HG02970 (cell line): ENCODE data around the gene COBL.

Experiments used
- ATAC-seq: cut with Tn5 transposase; IDR thresholded peaks from one replicate; pipeline ENCODE4 v1.9.1; 2021; ENCODE audit warnings: mild to moderate bottlenecking, moderate library complexity, moderate number of reproducible peaks; ENCODE audit not compliant: unreplicated experiment, low FRiP score

COBL gene

GRCh38 chr7:51068401-51068800 lies 248.2 kb downstream of the COBL start:
- ATAC-seq, result no peak

DNA sequence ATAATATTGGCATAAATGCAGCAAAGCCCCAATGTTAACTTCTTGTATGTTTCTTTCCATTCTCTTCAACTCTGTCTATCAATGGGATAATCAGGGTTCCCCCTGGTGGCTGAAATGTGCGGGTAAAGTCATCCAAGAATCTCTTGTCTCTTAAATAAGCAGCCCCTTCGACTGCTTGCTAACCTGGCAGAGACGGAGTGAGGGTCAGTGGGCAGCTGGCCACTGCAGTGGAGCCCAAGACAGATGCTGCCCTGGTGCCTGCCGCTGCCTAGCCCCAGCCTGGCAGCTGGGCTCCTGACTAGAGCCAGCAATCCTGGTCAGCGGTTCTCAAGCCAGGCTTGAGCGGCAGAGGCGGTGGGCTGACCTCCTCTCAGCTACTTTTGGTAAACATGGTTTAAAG lies 248.9 kb downstream of the COBL start:
- no peak for ATAC-seq

- no peak for ATAC-seq
These were observed 249.4 kb downstream of the COBL start for GRCh38 chr7:51067258-51067657.

DNA sequence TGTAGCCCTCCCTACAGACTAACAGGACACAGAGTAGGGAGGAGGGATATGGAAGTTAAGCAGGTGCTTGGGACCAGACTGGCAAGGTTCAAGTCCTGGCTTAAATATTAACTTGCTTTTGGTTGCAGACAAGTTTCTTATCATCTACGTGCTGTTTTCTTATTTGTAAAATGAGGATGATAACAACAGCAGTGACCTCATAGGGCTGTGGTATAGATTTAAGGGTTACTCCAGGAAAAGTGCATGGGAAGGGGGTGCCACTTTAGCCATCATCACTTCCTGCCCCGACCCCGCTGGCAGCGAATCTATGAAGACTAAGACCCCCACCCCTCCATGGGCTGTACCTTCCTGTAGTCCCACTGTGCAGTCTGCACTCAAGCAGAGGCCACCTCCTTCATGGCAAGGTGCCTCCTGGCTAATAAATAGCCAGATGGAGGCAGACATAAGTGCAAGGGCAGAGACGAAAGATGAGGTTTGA lies 250.2 kb downstream of the COBL start:
- ATAC-seq, result no peak

DNA sequence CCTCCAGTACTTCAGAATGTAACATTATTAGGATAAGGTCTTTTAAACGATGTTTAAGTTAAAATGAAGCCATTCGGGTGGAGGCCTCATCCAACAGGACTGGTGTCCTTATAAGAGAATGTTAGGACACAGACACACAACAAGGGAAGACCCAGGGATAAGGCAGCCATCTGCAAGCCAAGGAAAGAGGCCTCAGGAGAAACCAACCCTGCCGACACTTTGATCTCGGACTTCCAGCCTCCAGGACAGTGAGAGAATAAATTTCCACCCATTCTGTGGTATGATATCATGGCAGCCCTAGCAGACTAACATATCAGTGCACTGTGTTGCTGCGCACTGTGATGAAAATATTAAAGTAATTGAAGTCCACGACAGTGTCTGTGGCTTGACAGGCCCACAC lies 250.8 kb downstream of the COBL start:
- no peak for ATAC-seq

DNA sequence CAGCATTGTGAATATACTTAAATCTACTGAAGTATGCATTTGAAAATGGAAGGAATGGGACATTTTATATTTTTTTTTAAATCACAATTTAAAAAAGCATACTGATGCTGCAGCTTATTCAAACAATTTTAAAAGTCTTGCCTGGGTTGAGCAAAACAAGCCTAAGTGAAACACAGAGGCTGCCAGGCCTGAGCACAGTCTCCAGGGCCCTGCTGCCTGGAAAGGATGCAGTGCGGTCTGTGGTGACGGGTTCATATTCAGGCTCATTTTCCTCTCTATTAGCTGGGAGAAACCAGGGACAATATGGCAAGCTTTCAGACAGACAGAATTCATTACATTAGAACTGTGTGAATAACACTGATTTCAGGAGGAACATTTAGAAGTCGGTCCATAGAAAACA lies 251.9 kb downstream of the COBL start:
- no peak for ATAC-seq

DNA sequence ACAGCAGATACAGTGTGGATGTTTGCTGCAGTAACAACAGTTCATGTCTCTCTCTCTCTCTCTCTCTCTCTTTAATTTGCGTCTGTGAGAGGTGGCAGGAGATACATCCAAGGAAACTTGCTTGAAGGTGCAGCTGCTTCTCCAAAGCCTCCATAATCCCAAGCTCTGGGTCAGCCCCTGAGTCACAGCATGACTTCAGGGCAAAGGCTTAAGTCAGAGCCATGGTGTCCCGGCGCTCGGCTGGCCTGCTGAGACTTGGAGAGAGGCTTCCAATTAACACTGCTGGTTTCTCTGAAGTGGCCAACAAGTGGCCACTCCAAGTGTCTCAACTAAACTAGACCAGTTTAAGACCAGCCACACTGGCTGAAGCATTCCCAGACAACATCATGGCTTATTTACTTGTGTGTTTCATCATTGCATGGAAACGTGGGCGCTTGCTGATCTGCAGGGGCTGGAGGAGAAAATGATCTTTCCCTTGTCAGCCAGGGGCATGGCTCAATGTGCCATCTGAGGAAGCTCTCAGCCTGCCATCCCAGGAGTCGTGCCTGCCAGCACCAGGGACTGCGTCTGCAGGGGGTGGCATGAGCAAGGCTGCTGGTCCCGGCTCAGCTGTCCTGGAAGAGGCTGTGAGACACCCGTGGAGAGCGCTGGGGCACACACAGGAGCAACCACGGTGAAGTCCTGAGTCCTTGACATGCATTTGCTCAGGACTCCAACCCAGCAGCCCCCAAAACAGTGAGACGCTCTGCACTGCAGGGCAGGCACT lies 254.2 kb downstream of the COBL start:
- no peak for ATAC-seq

- no peak for ATAC-seq
These were observed 256.1 kb downstream of the COBL start for GRCh38 chr7:51060536-51060935.

- no peak for ATAC-seq
These were observed 257.0 kb downstream of the COBL start for GRCh38 chr7:51059504-51060142.

- ATAC-seq, result no peak
These were observed 257.8 kb downstream of the COBL start for GRCh38 chr7:51058764-51059163.

DNA sequence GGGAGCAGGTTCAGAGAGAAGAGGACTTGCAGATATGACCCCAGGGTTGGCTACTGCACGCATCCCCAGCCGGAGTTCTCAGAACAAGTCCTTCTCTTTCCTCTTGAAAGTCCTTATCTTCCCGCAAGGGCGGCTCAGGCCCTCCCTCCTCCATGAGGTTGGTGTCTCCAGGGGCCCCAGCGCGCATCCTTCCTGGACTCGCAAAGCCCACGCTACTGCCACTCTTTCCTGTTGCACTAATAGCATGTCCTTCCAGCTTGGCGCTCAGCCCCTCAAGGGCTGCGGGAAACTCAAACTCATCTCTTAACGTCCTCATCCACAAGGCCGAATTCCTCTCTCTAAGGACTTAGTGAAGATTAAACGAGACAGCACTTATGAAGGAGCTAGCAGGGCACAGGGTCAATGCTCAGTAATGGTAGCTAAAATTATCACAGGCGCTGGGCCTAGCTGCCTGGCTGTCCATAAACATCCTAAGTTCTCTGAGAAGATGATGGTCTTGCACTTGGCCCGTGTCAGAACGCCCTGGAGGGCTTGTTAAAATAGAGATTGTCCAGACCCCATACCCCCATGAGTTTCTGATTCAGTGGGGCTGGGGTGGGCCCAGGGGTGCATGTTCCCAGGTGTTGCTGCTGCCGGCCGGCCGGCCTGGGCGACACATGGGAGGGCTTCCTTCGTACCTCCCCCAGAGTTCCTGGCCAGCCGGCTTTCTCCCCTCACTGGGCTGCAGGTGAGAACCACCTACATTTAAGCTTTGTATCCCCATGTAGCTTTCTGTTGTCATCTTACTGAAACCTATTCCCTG lies 261.4 kb downstream of the COBL start:
- no peak for ATAC-seq

- no peak for ATAC-seq
These were observed 262.4 kb downstream of the COBL start for GRCh38 chr7:51054231-51054630.

DNA sequence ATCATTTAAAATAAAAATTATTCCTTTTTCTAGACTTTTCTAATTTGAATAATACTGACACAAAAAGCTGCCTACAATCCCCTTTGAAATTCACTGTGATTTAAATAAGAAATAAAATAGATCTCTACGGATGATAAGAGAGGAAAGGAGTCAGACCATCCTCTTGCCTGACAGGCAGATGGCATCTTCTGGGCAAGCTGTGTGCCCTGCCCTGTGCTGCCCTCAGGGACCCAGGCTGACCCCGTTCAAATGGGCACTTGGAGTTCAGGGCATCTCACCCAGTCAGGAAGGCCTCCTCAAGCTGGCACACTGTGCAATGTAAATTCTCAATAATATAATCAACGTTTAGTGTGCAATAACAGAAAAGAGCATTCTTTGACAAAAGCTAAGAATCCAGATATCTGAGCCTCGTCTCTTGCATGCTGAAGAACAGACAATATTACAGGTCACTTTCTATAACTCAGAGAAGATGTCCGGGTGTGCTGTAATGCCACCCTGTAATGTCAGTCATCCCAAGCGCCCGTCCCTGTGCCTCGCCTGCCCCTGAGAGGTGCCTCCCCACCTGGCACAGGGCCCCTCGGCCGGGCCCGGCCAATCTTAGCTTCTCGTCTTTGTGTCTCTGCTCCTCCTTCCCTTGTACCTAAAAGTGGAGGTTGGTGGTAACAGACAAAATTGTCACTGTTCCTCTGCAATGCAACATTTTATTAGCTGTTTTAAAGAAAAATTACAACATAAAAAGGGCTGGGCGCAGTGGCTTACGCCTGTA lies 263.3 kb downstream of the COBL start:
- ATAC-seq, result no peak

GRCh38 chr7:51046482-51046881 lies 270.1 kb downstream of the COBL start:
- ATAC-seq, result no peak

DNA sequence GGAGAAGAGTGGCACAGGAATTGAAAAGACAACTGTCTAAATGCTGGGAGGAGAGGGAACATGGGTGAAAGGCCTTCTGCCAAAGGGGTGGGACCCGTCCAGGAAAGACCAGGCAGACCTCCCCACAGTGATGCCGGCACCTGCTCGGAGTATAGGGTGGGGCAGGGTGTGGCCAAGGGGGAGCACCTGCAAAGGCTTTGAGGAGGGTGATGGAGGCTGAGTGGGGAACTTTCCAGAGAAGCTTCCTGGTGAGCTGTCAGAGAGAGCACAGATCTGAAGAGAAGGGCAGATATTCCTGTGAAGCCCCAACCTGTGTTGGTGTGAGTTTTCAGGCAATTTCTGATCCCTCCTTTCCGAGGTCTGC lies 270.5 kb downstream of the COBL start:
- no peak for ATAC-seq

GRCh38 chr7:51045319-51046102 lies 271.1 kb downstream of the COBL start:
- no peak for ATAC-seq

GRCh38 chr7:51043461-51043860 lies 273.1 kb downstream of the COBL start:
- ATAC-seq, result no peak

DNA sequence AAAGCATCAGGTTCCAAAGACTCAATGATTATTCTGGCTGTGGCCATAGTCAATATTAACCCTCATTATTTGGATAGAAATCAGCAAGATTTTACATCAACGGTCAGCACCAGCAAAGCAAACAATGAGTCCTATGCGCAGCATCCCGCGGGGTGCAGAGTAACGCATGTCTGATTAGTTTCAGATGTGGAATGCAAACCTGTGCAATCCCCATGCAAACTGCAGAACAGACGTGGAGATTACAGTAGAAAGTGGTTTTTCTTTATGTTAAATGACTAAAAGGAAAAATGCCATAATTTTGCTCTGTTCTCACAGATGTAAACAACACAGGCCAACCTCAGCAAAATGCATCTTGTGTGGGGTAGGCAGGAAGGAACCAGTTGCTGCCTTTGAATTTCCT lies 275.8 kb downstream of the COBL start:
- ATAC-seq, result no peak

GRCh38 chr7:51038573-51038972 lies 278.0 kb downstream of the COBL start:
- no peak for ATAC-seq

- no peak for ATAC-seq
These were observed 280.9 kb downstream of the COBL start for GRCh38 chr7:51035716-51036115.
